Skeletal muscle cell (primary cell): ENCODE data around the gene FAM20A.
"Not testable (repeated sequence)": the region's sequence is repeated elsewhere in the genome, so short reads cannot be mapped to it uniquely, and the experiment has no call there.

Experiments used
- DNase-seq: peaks from one replicate; pipeline ENCODE4 v3.0.0-alpha.2; 2010; ENCODE audit warnings: low read depth
- H3K4me3 ChIP-seq: 2 replicates; pipeline ENCODE4 v1.5.1; 2011; ENCODE audit warnings: low read depth, mild to moderate bottlenecking, control low read depth, low read length, moderate library complexity

Gene FAM20A

GRCh38 chr17:68592682-68593641 is 8.2 kb downstream of the FAM20A start:
- H3K4me3 ChIP-seq: no peak overlapping the region

GRCh38 chr17:68592009-68592408 is 9.2 kb downstream of the FAM20A start:
- peak overlapping the region; percentile 8 for H3K4me3 ChIP-seq
- DNase-seq: no peak

More at GRCh38 chr17:68592682-68593641, 8.2 kb downstream of the FAM20A start:
- DNase-seq: no peak

- DNase-seq: no peak
- H3K4me3 ChIP-seq: peak overlapping the region; percentile 8
These were observed 9.6 kb downstream of the FAM20A start for GRCh38 chr17:68591583-68591982.

- H3K4me3 ChIP-seq: no peak overlapping the region
- no peak for DNase-seq
These were observed 12.1 kb downstream of the FAM20A start for GRCh38 chr17:68589086-68589485.

- H3K4me3 ChIP-seq: no peak overlapping the region
- no peak for DNase-seq
These were observed 12.8 kb downstream of the FAM20A start for GRCh38 chr17:68588362-68588761.

- H3K4me3 ChIP-seq: no peak overlapping the region
- DNase-seq: no peak
These were observed 13.3 kb downstream of the FAM20A start for GRCh38 chr17:68587847-68588246.

GRCh38 chr17:68587026-68587425 is 14.1 kb downstream of the FAM20A start:
- DNase-seq: no peak
- no peak overlapping the region for H3K4me3 ChIP-seq

- DNase-seq: no peak
- H3K4me3 ChIP-seq: no peak overlapping the region
These were observed 15.5 kb downstream of the FAM20A start for GRCh38 chr17:68585643-68586042.

GRCh38 chr17:68584581-68585303 is 16.4 kb downstream of the FAM20A start:
- H3K4me3 ChIP-seq: no peak overlapping the region
- DNase-seq: no peak

- DNase-seq, H3K4me3 ChIP-seq: not testable (repeated sequence)
These were observed 18.3 kb downstream of the FAM20A start for GRCh38 chr17:68582867-68583266.

GRCh38 chr17:68581863-68582645 is 19.1 kb downstream of the FAM20A start:
- H3K4me3 ChIP-seq: no peak overlapping the region
- DNase-seq: no peak

GRCh38 chr17:68580236-68580770 is 20.9 kb downstream of the FAM20A start:
- DNase-seq: peak; percentile 87
- H3K4me3 ChIP-seq: no peak overlapping the region

- no peak overlapping the region for H3K4me3 ChIP-seq
- DNase-seq: no peak
These were observed 21.8 kb downstream of the FAM20A start for GRCh38 chr17:68579194-68579927.

- DNase-seq: no peak
These were observed 22.9 kb downstream of the FAM20A start for GRCh38 chr17:68578236-68578635.

GRCh38 chr17:68577497-68577821 is 23.7 kb downstream of the FAM20A start:
- no peak for DNase-seq
- H3K4me3 ChIP-seq: no peak overlapping the region

More at GRCh38 chr17:68578236-68578635, 22.9 kb downstream of the FAM20A start:
- no peak overlapping the region for H3K4me3 ChIP-seq

- no peak overlapping the region for H3K4me3 ChIP-seq
- DNase-seq: peak; percentile 84
These were observed 24.2 kb downstream of the FAM20A start for GRCh38 chr17:68576811-68577496.

GRCh38 chr17:68576137-68576536 is 25.0 kb downstream of the FAM20A start:
- H3K4me3 ChIP-seq: no peak overlapping the region
- DNase-seq: no peak

GRCh38 chr17:68573338-68573737 is 27.8 kb downstream of the FAM20A start:
- no peak overlapping the region for H3K4me3 ChIP-seq

More at GRCh38 chr17:68573338-68573737, 27.8 kb downstream of the FAM20A start:
- no peak for DNase-seq
